ENCODE measurements around the gene PRIM2.
A peak's percentile ranks its signal among the peaks of the same experiment; 100 is the strongest.
"Not testable (repeated sequence)": the region's sequence is repeated elsewhere in the genome, so short reads cannot be mapped to it uniquely, and the experiment has no call there.

Gene PRIM2

DNA sequence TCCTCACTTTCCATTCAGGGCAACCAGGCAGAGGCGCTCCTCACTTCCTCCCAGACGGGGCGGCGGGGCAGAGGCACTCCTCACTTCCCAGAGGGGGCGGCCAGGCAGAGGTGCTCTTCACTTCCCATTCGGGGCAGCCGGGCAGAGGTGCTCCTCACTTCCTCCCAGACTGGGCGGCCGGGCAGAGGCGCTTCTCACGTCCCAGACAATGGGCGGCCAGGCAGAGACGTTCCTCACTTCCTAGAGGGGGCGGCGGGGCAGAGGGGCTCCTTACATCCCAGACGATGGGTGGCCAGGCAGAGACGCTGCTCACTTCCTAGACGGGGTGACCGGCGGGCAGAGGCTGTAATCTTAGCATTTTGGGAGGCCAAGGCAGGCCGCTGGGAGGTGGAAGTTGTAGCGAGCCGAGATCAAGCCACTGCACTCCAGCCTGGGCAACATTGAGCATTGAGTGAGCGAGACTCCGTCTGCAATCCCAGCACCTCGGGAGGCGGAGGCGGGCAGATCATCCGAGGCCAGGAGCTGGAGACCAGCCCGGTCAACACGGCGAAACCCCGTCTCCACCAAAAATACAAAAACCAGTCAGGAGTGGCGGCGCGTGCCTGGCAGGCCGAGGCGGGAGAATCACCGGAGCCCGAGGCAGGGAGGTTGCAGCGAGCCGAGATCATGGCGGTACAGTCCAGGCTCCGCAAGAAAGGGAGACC lies 6.0 kb upstream of the PRIM2 start:
- H3K4me1 ChIP-seq (ENCODE audit: control insufficient read depth, insufficient read depth, low read length): peaks cover 21% of the 10 kb centered on the region
- not testable (repeated sequence) for H3K4me3 ChIP-seq (ENCODE audit: low read length); H3K27ac ChIP-seq (ENCODE audit: low read depth, low read length); H3K9ac ChIP-seq (ENCODE audit: low read length); H3K27me3 ChIP-seq (ENCODE audit: control insufficient read depth, insufficient read depth, low read length); H3K36me3 ChIP-seq (ENCODE audit: control insufficient read depth, insufficient read depth, low read length)

DNA sequence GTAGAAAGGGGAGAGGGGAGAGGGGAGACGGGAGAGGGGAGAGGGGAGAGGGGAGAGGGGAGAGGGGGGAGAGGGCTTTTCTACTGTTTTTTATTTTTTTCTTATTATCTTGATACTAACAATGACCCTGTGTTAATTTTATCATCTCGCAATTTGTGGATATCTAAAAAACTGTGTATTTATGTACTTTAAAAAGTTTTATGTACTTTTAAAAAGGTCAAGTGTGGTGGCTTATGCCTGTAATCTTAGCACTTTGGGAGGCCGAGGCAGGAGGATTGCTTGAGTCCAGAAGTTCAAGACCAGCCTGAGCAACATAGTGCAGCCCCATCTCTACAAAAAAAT lies 5.5 kb upstream of the PRIM2 start:
- no peaks in the 10 kb centered on the region for H3K27me3 ChIP-seq (ENCODE audit: control insufficient read depth, insufficient read depth, low read length)
- no peak overlapping the region for H3K4me3 ChIP-seq (ENCODE audit: low read length)
- H3K36me3 ChIP-seq (ENCODE audit: control insufficient read depth, insufficient read depth, low read length): no peaks in the 10 kb centered on the region
- H3K27ac ChIP-seq (ENCODE audit: low read depth, low read length): no peak overlapping the region
- peaks cover 19% of the 10 kb centered on the region for H3K4me1 ChIP-seq (ENCODE audit: control insufficient read depth, insufficient read depth, low read length)
- no peak overlapping the region for H3K9ac ChIP-seq (ENCODE audit: low read length)

GRCh38 chr6:57313009-57313408 lies 4.4 kb upstream of the PRIM2 start:
- peaks cover 22% of the 10 kb centered on the region for H3K4me1 ChIP-seq (ENCODE audit: control insufficient read depth, insufficient read depth, low read length)
- peak overlapping the region; percentile 94 for H3K27ac ChIP-seq (ENCODE audit: low read depth, low read length)
- no peak overlapping the region for H3K4me3 ChIP-seq (ENCODE audit: low read length)
- no peak overlapping the region for H3K9ac ChIP-seq (ENCODE audit: low read length)
- H3K36me3 ChIP-seq (ENCODE audit: control insufficient read depth, insufficient read depth, low read length): no peaks in the 10 kb centered on the region
- H3K27me3 ChIP-seq (ENCODE audit: control insufficient read depth, insufficient read depth, low read length): no peaks in the 10 kb centered on the region

DNA sequence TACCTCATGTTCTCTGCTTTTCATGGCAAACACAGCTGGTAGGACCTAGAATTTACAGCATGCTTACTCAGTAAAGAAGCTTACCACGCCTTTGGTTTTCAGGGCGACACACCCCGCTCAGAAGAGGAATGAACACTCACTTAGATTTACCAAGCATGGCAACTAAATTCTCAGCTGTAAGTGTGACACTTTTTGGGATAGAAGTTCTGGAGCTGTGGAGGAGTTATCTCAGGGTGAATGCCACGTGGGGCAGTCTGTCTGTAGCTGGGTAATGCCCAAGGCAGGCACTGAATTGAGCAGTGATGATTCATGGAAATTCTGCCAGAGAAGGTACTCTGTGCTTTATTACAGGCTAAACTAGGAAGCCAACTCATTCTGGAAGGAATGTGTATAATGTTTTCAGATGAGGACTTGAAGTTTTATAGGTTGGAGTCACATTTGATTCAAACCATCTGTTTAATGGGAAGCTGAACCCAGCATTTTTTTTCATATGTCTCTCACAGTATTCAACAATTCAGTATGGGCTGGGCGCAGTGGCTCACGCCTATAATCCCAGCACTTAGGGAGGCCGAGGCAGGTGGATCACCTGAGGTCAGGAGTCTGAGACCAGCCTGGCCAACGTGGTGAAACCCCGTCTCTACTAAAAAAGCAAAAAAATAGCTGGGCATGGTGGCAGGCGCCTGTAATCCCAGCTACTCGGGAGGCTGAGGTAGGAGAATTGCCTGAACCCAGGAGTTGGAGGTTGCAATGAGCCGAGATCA lies 3.5 kb upstream of the PRIM2 start:
- H3K27ac ChIP-seq (ENCODE audit: low read depth, low read length): peak overlapping the region; percentile 94
- H3K4me3 ChIP-seq (ENCODE audit: low read length): no peak overlapping the region
- peaks cover 23% of the 10 kb centered on the region for H3K4me1 ChIP-seq (ENCODE audit: control insufficient read depth, insufficient read depth, low read length)
- no peaks in the 10 kb centered on the region for H3K27me3 ChIP-seq (ENCODE audit: control insufficient read depth, insufficient read depth, low read length)
- H3K9ac ChIP-seq (ENCODE audit: low read length): no peak overlapping the region
- no peaks in the 10 kb centered on the region for H3K36me3 ChIP-seq (ENCODE audit: control insufficient read depth, insufficient read depth, low read length)

DNA sequence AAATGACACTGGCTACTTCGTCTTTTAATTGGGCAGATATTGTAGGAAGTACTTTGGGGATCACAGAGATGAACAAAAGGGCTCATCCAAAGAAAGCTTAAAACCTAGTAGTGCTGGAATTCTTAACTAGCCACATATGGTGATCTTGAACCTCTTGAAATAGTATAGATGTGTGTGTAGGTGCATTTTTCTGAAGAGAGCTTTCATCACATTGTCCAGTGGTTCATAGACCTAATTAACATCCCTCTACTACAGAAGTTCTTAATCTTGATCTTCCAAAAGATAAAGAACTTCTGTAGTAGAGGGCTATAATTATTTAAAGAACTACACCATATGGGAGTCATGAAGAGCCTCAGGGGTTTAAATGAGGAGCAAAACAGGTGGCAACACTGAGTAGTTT lies 2.3 kb upstream of the PRIM2 start:
- H3K4me3 ChIP-seq (ENCODE audit: low read length): no peak overlapping the region
- H3K27ac ChIP-seq (ENCODE audit: low read depth, low read length): peak overlapping the region; percentile 94
- no peaks in the 10 kb centered on the region for H3K36me3 ChIP-seq (ENCODE audit: control insufficient read depth, insufficient read depth, low read length)
- no peak overlapping the region for H3K9ac ChIP-seq (ENCODE audit: low read length)
- H3K4me1 ChIP-seq (ENCODE audit: control insufficient read depth, insufficient read depth, low read length): peaks cover 23% of the 10 kb centered on the region
- no peaks in the 10 kb centered on the region for H3K27me3 ChIP-seq (ENCODE audit: control insufficient read depth, insufficient read depth, low read length)

DNA sequence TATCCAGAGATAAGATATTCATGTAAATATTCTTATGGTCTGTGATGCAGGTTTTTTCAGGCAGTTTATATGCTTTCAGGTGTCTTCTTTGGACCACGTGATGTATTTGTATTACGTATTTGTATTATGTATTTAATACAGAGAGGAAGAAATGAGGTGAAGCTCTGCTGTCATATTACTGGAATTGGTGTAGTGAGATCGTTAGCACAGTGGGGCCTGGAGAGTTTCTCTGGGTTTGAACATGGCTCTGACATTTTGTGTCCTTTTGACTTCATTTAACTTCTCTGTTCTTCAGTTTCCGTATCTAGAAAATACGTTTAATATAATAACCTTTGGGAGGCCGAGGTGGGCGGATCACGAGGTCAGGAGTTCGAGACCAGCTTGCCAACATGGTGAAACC lies 1.6 kb upstream of the PRIM2 start:
- peaks cover 3% of the 10 kb centered on the region for H3K36me3 ChIP-seq (ENCODE audit: control insufficient read depth, insufficient read depth, low read length)
- H3K4me3 ChIP-seq (ENCODE audit: low read length): no peak overlapping the region
- H3K9ac ChIP-seq (ENCODE audit: low read length): no peak overlapping the region
- peak overlapping the region; percentile 59 for H3K27ac ChIP-seq (ENCODE audit: low read depth, low read length)
- no peaks in the 10 kb centered on the region for H3K27me3 ChIP-seq (ENCODE audit: control insufficient read depth, insufficient read depth, low read length)
- peaks cover 23% of the 10 kb centered on the region for H3K4me1 ChIP-seq (ENCODE audit: control insufficient read depth, insufficient read depth, low read length)

DNA sequence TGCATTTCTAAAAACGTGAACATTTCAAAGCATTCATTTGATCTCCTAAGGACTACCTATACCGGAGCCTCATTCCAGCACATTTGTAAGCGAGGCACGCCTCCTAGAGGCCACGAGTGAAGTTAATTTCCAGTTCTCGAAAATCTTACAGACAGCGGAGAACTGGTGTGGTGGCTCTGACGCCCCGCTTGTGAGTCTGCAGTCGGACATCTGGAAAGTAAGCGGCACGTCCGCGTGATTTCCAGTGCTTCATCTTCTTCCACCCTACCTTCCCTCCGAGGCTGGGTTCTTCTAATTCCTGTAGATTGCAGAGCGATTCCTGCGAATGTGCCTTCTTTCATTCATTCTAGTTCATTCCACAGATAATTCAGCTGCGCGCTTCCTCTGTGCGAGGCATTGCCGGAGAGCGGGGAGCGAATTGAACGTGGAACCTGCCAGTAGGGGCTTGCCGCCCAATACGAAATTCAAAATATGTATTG lies 810 bp upstream of the PRIM2 start:
- Histone ChIP-seq H3K36me3 (ENCODE audit: control insufficient read depth, insufficient read depth, low read length) (peaks cover 3% of the 10 kb centered on the region), H3K4me3 (ENCODE audit: low read length) (peak overlapping the region; percentile 84), H3K9ac (ENCODE audit: low read length) (no peak overlapping the region), H3K27ac (ENCODE audit: low read depth, low read length) (peak overlapping the region; percentile 59), H3K4me1 (ENCODE audit: control insufficient read depth, insufficient read depth, low read length) (peaks cover 23% of the 10 kb centered on the region), H3K27me3 (ENCODE audit: control insufficient read depth, insufficient read depth, low read length) (no peaks in the 10 kb centered on the region)

GRCh38 chr6:57324538-57324937 lies 7.1 kb downstream of the PRIM2 start:
- no peak overlapping the region for H3K9ac ChIP-seq (ENCODE audit: low read length)
- H3K4me3 ChIP-seq (ENCODE audit: low read length): no peak overlapping the region
- H3K27ac ChIP-seq (ENCODE audit: low read depth, low read length): no peak overlapping the region
- H3K36me3 ChIP-seq (ENCODE audit: control insufficient read depth, insufficient read depth, low read length): peaks cover 12% of the 10 kb centered on the region
- no peaks in the 10 kb centered on the region for H3K27me3 ChIP-seq (ENCODE audit: control insufficient read depth, insufficient read depth, low read length)
- no peaks in the 10 kb centered on the region for H3K4me1 ChIP-seq (ENCODE audit: control insufficient read depth, insufficient read depth, low read length)

- H3K9ac ChIP-seq (ENCODE audit: low read length): no peak overlapping the region
- no peaks in the 10 kb centered on the region for H3K4me1 ChIP-seq (ENCODE audit: control insufficient read depth, insufficient read depth, low read length)
- no peak overlapping the region for H3K27ac ChIP-seq (ENCODE audit: low read depth, low read length)
- H3K27me3 ChIP-seq (ENCODE audit: control insufficient read depth, insufficient read depth, low read length): no peaks in the 10 kb centered on the region
- H3K4me3 ChIP-seq (ENCODE audit: low read length): no peak overlapping the region
- H3K36me3 ChIP-seq (ENCODE audit: control insufficient read depth, insufficient read depth, low read length): peaks cover 7% of the 10 kb centered on the region
Observed at GRCh38 chr6:57327311-57327710, 9.9 kb downstream of the PRIM2 start.

- Histone ChIP-seq H3K4me1 (ENCODE audit: control insufficient read depth, insufficient read depth, low read length) (no peaks in the 10 kb centered on the region), H3K36me3 (ENCODE audit: control insufficient read depth, insufficient read depth, low read length) (peaks cover 7% of the 10 kb centered on the region), H3K9ac (ENCODE audit: low read length) (no peak overlapping the region), H3K4me3 (ENCODE audit: low read length) (no peak overlapping the region), H3K27ac (ENCODE audit: low read depth, low read length) (no peak overlapping the region), H3K27me3 (ENCODE audit: control insufficient read depth, insufficient read depth, low read length) (no peaks in the 10 kb centered on the region)
Observed at GRCh38 chr6:57328074-57328473, 10.6 kb downstream of the PRIM2 start.

- H3K27me3 ChIP-seq (ENCODE audit: control insufficient read depth, insufficient read depth, low read length): no peaks in the 10 kb centered on the region
- H3K36me3 ChIP-seq (ENCODE audit: control insufficient read depth, insufficient read depth, low read length): peaks cover 7% of the 10 kb centered on the region
- no peak overlapping the region for H3K9ac ChIP-seq (ENCODE audit: low read length)
- no peak overlapping the region for H3K4me3 ChIP-seq (ENCODE audit: low read length)
- H3K27ac ChIP-seq (ENCODE audit: low read depth, low read length): no peak overlapping the region
- H3K4me1 ChIP-seq (ENCODE audit: control insufficient read depth, insufficient read depth, low read length): no peaks in the 10 kb centered on the region
Observed at GRCh38 chr6:57329933-57330332, 12.5 kb downstream of the PRIM2 start.

GRCh38 chr6:57342148-57342669 lies 24.8 kb downstream of the PRIM2 start:
- no peak overlapping the region for H3K4me3 ChIP-seq (ENCODE audit: low read length)
- no peaks in the 10 kb centered on the region for H3K27me3 ChIP-seq (ENCODE audit: control insufficient read depth, insufficient read depth, low read length)
- H3K4me1 ChIP-seq (ENCODE audit: control insufficient read depth, insufficient read depth, low read length): no peaks in the 10 kb centered on the region

DNA sequence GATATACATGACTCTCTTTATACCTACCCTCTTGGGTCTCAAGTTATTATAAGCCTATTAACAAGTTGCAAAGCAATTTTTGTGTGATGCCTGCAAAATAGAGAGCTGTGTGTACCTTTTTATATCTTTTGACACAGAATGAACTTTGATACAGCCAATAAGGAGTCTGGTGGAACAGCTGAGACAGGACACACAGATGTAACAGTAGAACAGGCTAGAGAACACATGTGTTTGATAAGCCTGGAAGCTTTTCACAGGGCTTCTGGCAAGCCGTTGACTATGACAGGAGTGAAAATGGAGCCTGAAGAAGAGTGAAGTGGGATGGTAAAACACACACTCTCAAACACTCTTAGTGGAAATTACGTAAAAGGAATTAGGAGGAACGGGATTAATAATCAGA lies 25.9 kb downstream of the PRIM2 start:
- H3K4me1 ChIP-seq (ENCODE audit: control insufficient read depth, insufficient read depth, low read length); H3K4me3 ChIP-seq (ENCODE audit: low read length); H3K27ac ChIP-seq (ENCODE audit: low read depth, low read length); H3K9ac ChIP-seq (ENCODE audit: low read length); H3K27me3 ChIP-seq (ENCODE audit: control insufficient read depth, insufficient read depth, low read length); H3K36me3 ChIP-seq (ENCODE audit: control insufficient read depth, insufficient read depth, low read length): not testable (repeated sequence)

More at GRCh38 chr6:57342148-57342669, 24.8 kb downstream of the PRIM2 start:
- no peak overlapping the region for H3K27ac ChIP-seq (ENCODE audit: low read depth, low read length)
- no peaks in the 10 kb centered on the region for H3K36me3 ChIP-seq (ENCODE audit: control insufficient read depth, insufficient read depth, low read length)
- no peak overlapping the region for H3K9ac ChIP-seq (ENCODE audit: low read length)
